A673 (cell line): Measurements from ENCODE around the gene GAL3ST2. TPM values are rescaled to one million over a fixed set of nuclear protein-coding genes. Genes with fewer than 3 reads are reported as not detected.

Experiments used
- BruUV-seq: library from RNA; stranded (reverse); fragments of 400-500 nt; replicated peaks from 2 replicates; lab custom pipeline; 2021; lab: Mats Ljungman, UMichigan
- CTCF ChIA-PET: fragments of 300-600 bp; sonication (Branson Sonifier 250); formaldehyde crosslinking; loops from one replicate; lab custom pipeline; 2022; ENCODE audit warnings: antibody characterized with exemption; lab: Charles Lee
- POLR2A ChIA-PET: fragments of 300-600 bp; sonication (Branson Sonifier 250); formaldehyde crosslinking; loops from one replicate; lab custom pipeline; 2022; ENCODE audit warnings: antibody characterized with exemption; ENCODE audit not compliant: low non-redundant PET; lab: Charles Lee
- DNase-seq: peaks from one replicate; pipeline ENCODE4 v3.0.0-alpha.2; 2015; ENCODE audit warnings: low spot score
- H3K27ac ChIP-seq: fragments of 200-600 bp; sonication (generic); 2 replicates; pipeline ENCODE4 v1.5.1; 2016; ENCODE audit warnings: mixed run types, low read depth, mild to moderate bottlenecking, mixed read lengths, antibody characterized with exemption, low read length; ENCODE audit not compliant: poor library complexity, severe bottlenecking
- H3K27me3 ChIP-seq: fragments of 200-600 bp; sonication (generic); replicated peaks from 2 replicates; pipeline ENCODE4 v1.6.1; 2017; ENCODE audit warnings: mixed run types, low read depth, mild to moderate bottlenecking, mixed read lengths, antibody characterized with exemption, low read length; ENCODE audit not compliant: insufficient read depth, poor library complexity
- H3K36me3 ChIP-seq: fragments of 200-600 bp; sonication (generic); 2 replicates; pipeline ENCODE4 v1.6.1; 2016; ENCODE audit warnings: mixed run types, mild to moderate bottlenecking, mixed read lengths, antibody characterized with exemption, low read length; ENCODE audit not compliant: insufficient read depth, poor library complexity, severe bottlenecking
- H3K4me1 ChIP-seq: fragments of 200-600 bp; sonication (generic); 2 replicates; pipeline ENCODE4 v1.6.1; 2017; ENCODE audit warnings: mixed run types, mild to moderate bottlenecking, mixed read lengths, antibody characterized with exemption, low read length; ENCODE audit not compliant: insufficient read depth, poor library complexity, severe bottlenecking
- H3K4me3 ChIP-seq: fragments of 200-600 bp; sonication (generic); 2 replicates; pipeline ENCODE4 v1.5.1; 2016; ENCODE audit warnings: low read depth, mixed run types, mild to moderate bottlenecking, mixed read lengths, low read length; ENCODE audit not compliant: poor library complexity, severe bottlenecking
- H3K9me3 ChIP-seq: fragments of 200-600 bp; sonication (generic); 2 replicates; pipeline ENCODE4 v1.6.1; 2016; ENCODE audit warnings: mixed run types, low read depth, mild to moderate bottlenecking, mixed read lengths, antibody characterized with exemption, low read length; ENCODE audit not compliant: poor library complexity, severe bottlenecking
- EZH2 ChIP-seq: fragments of 200-600 bp; sonication (generic); IDR thresholded peaks from 2 replicates; pipeline ENCODE4 v1.6.1; 2017; ENCODE audit warnings: borderline replicate concordance, low read depth, mild to moderate bottlenecking, mixed read lengths, antibody characterized with exemption, low read length; ENCODE audit not compliant: poor library complexity, severe bottlenecking
- intact Hi-C: fragments of 100-400 bp; cut with micrococcal nuclease; formaldehyde crosslinking; loops from one replicate; pipeline ENCODE4 v1.10.0; 2022; ENCODE audit not compliant: unreplicated experiment
- total RNA-seq: library from RNA; stranded (reverse); gene quantifications from 2 replicates; pipeline ENCODE4 v1.2.3, GENCODE V29; 2021
- TF ChIP-seq, protein P1 (sequence below): fragments of 300-800, 200-600 bp; sonication (generic); conservative IDR thresholded peaks from 2 replicates; pipeline ENCODE4 v1.5.1; 2017; ENCODE audit warnings: low read depth, mild to moderate bottlenecking, antibody characterized with exemption, low read length, moderate library complexity, mixed read lengths

The GAL3ST2 gene
- total RNA-seq, 1 experiment from 2014 or later = 5.0 TPM

DNA sequence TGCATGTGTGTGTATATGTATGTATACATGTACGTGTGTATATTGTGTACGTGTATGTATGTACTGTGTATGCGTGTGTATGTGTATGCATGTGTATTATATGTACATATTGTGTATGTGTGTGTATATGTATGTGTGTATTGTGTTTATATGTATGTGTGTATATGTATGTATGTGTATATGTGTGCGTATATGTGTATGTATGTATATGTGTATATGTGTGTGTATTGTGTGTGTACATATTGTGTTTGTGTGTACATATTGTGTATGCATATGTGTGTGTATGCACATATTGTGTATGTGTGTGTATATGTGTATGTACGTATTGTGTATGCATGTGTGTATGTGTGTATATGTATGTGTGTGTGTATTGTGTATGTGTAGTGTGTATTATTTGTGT is 16.8 kb downstream of the GAL3ST2 start:
- TF ChIP-seq, protein P1, sequence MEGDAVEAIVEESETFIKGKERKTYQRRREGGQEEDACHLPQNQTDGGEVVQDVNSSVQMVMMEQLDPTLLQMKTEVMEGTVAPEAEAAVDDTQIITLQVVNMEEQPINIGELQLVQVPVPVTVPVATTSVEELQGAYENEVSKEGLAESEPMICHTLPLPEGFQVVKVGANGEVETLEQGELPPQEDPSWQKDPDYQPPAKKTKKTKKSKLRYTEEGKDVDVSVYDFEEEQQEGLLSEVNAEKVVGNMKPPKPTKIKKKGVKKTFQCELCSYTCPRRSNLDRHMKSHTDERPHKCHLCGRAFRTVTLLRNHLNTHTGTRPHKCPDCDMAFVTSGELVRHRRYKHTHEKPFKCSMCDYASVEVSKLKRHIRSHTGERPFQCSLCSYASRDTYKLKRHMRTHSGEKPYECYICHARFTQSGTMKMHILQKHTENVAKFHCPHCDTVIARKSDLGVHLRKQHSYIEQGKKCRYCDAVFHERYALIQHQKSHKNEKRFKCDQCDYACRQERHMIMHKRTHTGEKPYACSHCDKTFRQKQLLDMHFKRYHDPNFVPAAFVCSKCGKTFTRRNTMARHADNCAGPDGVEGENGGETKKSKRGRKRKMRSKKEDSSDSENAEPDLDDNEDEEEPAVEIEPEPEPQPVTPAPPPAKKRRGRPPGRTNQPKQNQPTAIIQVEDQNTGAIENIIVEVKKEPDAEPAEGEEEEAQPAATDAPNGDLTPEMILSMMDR = no peak
- no peak for TF ChIP-seq EZH2
- H3K27me3 ChIP-seq = no peaks in the 10 kb centered on the region
- no peak for DNase-seq
- intact Hi-C loops = no loop called here
- POLR2A ChIA-PET = no interaction called here
- no peaks in the 10 kb centered on the region for H3K36me3 ChIP-seq
- H3K27ac ChIP-seq = no peak overlapping the region
- CTCF ChIA-PET = no interaction called here
- BruUV-seq = no TSS peak
- H3K4me1 ChIP-seq = no peaks in the 10 kb centered on the region
- H3K9me3 ChIP-seq = no peaks in the 10 kb centered on the region
- H3K4me3 ChIP-seq = no peak overlapping the region

DNA sequence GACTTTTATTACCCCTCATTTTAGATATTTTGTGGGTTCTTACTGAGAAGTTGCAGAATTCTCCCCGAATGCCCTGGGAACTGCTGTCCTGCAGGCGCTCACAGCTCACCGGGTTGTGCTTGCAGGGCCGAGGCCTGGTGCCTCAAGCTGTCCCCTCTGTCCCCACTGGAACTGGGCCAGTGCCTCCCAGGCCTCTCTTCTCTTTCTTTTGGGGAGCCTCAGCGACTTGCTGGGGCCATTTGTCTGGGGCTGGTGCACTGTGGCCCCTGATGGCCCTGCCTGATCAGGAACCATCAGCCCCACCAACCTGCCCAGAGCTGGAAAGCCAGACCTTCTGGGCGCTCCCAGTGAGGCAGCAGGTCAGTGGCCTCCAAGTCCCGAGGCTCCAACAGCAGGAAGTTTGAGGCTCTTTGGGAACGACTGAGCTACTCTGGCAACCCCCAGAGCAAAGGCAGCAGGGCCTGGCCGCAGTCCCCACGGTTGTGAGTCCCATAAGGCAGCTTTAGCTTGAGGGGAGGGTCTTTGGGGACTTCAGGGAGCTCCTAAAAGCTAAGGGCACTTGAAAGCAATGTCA is 17.7 kb downstream of the GAL3ST2 start:
- no peak for TF ChIP-seq EZH2
- TF ChIP-seq, protein P1 = no peak
- Histone ChIP-seq H3K27ac (no peak overlapping the region), H3K4me3 (no peak overlapping the region), H3K9me3 (no peaks in the 10 kb centered on the region), H3K27me3 (no peaks in the 10 kb centered on the region), H3K36me3 (no peaks in the 10 kb centered on the region), H3K4me1 (no peaks in the 10 kb centered on the region)
- no peak for DNase-seq
- ChIA-PET POLR2A (no interaction called here), CTCF (no interaction called here)
- BruUV-seq = no TSS peak
- intact Hi-C loops = no loop called here

DNA sequence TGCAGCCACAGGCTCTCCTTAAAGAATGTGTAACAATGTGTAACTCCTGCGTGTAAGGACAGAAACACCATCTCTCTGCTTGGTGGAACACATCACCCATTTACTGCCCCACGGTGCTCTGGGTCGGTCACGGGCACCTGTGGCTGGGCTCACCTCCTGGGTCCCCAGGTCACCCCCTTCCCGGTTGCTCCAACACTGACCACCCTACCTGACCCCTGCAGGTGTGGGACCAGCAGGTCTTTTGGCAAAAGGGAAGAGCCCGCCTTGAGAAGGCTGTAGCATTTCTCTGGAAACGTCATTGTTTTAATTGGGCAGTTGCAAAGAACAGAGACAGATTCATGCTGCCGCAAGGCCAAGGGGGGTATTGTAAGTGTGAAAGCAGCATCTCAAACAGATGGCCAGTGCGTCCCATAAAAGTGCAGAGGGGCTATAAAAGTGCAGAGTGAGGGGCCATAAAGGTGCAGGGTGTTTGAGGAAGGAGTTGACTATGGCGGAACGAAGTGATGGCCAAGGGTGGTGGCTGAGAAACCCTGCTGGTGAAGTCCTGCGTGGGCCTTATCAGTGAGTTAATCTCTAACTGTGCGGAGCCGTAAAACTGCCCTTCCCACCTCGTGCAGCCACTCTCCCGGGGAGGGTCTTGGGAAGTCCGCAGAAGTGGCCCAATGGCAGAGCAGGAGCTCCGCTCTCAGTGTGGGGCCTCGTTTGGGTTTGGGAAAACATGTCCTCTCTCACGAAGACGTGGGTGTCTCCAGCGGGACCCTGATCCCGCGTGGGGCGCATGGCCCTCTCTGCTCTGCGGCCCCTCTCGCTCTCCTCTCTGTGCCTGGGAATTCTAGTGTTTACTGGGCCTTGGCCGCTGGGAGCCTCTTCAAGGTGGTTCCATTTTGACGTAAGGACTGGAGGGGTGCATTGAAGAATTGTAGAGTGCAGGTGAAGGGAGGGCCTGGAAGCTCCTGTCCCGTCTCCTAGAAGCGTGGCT is 18.7 kb downstream of the GAL3ST2 start:
- POLR2A ChIA-PET = no interaction called here
- no peaks in the 10 kb centered on the region for H3K36me3 ChIP-seq

More for the DNA sequence above, 18.7 kb downstream of the GAL3ST2 start:
- Histone ChIP-seq H3K27ac (no peak overlapping the region), H3K4me3 (no peak overlapping the region), H3K27me3 (no peaks in the 10 kb centered on the region), H3K4me1 (no peaks in the 10 kb centered on the region), H3K9me3 (no peaks in the 10 kb centered on the region)
- DNase-seq = no peak
- CTCF ChIA-PET = no interaction called here
- no TSS peak for BruUV-seq
- intact Hi-C loops = no loop called here
- no peak for TF ChIP-seq EZH2
